ENCODE results near the gene CHRNA4. TPM values are rescaled to one million over a fixed set of nuclear protein-coding genes. Genes with fewer than 3 reads are reported as not detected.

CHRNA4 gene
- total and polyA plus RNA-seq, 5 donors from 2014 or later, result not detected

DNA sequence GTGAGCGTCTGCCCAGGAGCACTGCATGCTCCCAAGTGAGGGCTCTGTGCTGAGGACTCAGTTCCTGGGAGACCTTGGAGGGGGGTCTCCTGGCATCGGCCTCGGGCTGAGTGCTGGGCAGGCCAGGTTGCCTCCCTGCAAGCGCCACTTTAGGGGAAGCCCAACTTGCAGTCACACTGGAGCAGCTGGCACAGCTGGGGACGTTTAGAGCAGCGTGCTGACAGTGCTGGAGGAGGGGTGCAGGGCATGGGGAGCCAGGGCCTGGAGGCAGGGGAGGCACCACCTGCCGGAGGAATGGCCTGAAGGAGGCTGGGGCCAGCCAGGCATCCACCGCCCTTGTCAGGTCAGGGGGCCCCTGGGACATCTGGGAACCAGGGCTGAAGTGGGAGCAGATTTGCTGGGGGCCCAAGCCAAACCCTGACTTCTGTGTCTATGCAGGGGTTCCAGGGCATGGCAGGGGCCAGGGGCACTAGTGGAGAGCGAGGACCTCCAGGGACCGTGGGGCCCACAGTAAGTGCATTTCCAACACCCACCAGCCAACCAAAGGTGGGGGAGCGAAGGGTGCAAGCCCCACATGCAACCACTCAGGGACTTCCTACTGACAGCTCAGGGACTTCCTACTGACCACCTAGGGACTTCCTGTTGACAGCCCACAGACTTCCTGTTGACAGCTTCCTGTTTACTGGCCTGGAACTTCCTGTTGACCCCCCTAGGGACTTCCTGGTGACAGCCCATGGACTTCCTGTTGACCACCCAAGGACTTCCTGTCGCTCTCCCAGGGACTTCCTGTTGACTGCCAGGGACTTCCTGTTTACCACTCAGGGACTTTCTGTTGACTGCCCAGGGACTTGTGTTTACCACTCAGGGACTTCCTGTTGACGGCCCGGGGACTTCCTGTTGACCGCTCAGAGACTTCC is 34.6 kb downstream of the CHRNA4 start:
- peaks cover 3% of the 10 kb centered on the region for H3K27me3 Mint-ChIP-seq

GRCh38 chr20:63325554-63326313 is 35.4 kb downstream of the CHRNA4 start:
- no peaks in the 10 kb centered on the region for H3K27me3 Mint-ChIP-seq
- ATAC-seq (ENCODE audit: low read depth in 2 of 2) (no peak), DNase-seq (no peak)
- peaks cover 0 to 11% of the 10 kb centered on the region in 2 experiments for H3K9me3 ChIP-seq (ENCODE audit: control insufficient read depth in 2 of 2, low read length in 2 of 2)
- peaks cover 0 to 3% (median 0%) of the 10 kb centered on the region in 7 donors for H3K9me3 Mint-ChIP-seq
- H3K36me3 ChIP-seq (ENCODE audit: control insufficient read depth, insufficient read depth, low read length), result no peaks in the 10 kb centered on the region
- H3K4me3 ChIP-seq (ENCODE audit: low read depth, low read length), result no peak overlapping the region
- H3K36me3 Mint-ChIP-seq, result no peaks in the 10 kb centered on the region
- peak overlapping the region in 1 of 3 donors; percentile 89 for H3K27ac Mint-ChIP-seq
- H3K4me1 Mint-ChIP-seq, result peaks cover 0 to 5% (median 0%) of the 10 kb centered on the region in 4 donors
- peaks cover 9% of the 10 kb centered on the region for H3K4me1 ChIP-seq (ENCODE audit: control insufficient read depth, insufficient read depth, low read length, poor library complexity, severe bottlenecking)
- H3K27ac ChIP-seq (ENCODE audit: insufficient read depth, low read length, poor library complexity, severe bottlenecking), result no peak overlapping the region
- no peaks in the 10 kb centered on the region for H3K27me3 ChIP-seq (ENCODE audit: control insufficient read depth, insufficient read depth, low read length)
- no peak overlapping the region for H3K4me3 Mint-ChIP-seq

More for the DNA sequence above, 34.6 kb downstream of the CHRNA4 start:
- Histone ChIP-seq H3K27ac (ENCODE audit: insufficient read depth, low read length, poor library complexity, severe bottlenecking) (peak overlapping the region; percentile 76), H3K9me3 (ENCODE audit: control insufficient read depth in 2 of 2, low read length in 2 of 2) (peaks cover 1 to 14% of the 10 kb centered on the region in 2 experiments), H3K4me1 (ENCODE audit: control insufficient read depth, insufficient read depth, low read length, poor library complexity, severe bottlenecking) (peaks cover 9% of the 10 kb centered on the region), H3K27me3 (ENCODE audit: control insufficient read depth, insufficient read depth, low read length) (no peaks in the 10 kb centered on the region), H3K36me3 (ENCODE audit: control insufficient read depth, insufficient read depth, low read length) (no peaks in the 10 kb centered on the region), H3K4me3 (ENCODE audit: low read depth, low read length) (no peak overlapping the region)
- DNase-seq (peak in 1 of 3 donors; percentile 16), ATAC-seq (ENCODE audit: low read depth in 2 of 2) (peak in 1 of 2 donors; percentile 7)
- Mint-ChIP-seq H3K4me3 (peak overlapping the region in 1 of 4 donors; percentile 21), H3K27ac (peak overlapping the region; percentile 72 to 95 (median 86)), H3K36me3 (peaks cover 2% of the 10 kb centered on the region), H3K4me1 (peaks cover 0 to 5% (median 0%) of the 10 kb centered on the region in 4 donors), H3K9me3 (peaks cover 0 to 5% (median 2%) of the 10 kb centered on the region in 7 donors)

DNA sequence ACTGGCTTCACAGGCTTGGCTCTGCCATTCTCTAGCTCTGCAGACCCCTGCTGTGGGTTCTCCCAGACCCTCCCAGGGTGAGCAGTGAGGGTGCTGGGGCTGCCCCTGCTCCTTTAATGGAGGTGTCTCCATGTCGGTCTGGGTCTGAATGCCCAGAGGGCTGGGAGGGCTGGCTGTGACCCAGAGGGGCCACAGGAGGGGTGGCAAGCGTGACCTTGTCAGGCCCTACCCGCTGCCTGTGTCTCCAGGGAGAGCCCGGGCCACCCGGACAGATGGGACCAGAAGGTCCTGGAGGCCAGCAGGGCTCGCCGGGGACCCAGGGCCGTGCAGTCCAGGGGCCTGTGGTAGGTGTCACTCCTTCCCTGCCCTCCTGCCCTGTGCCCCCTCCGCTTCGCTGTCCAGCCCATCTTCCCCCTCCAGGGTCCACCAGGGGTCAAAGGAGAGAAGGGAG is 36.1 kb downstream of the CHRNA4 start:
- no peaks in the 10 kb centered on the region for H3K27me3 Mint-ChIP-seq
- Histone ChIP-seq H3K27ac (ENCODE audit: insufficient read depth, low read length, poor library complexity, severe bottlenecking) (no peak overlapping the region), H3K36me3 (ENCODE audit: control insufficient read depth, insufficient read depth, low read length) (no peaks in the 10 kb centered on the region), H3K4me1 (ENCODE audit: control insufficient read depth, insufficient read depth, low read length, poor library complexity, severe bottlenecking) (peaks cover 9% of the 10 kb centered on the region), H3K4me3 (ENCODE audit: low read depth, low read length) (no peak overlapping the region), H3K27me3 (ENCODE audit: control insufficient read depth, insufficient read depth, low read length) (no peaks in the 10 kb centered on the region), H3K9me3 (ENCODE audit: control insufficient read depth in 2 of 2, low read length in 2 of 2) (peaks cover 0 to 11% of the 10 kb centered on the region in 2 experiments)
- H3K4me1 Mint-ChIP-seq, result peaks cover 0 to 5% (median 0%) of the 10 kb centered on the region in 4 donors
- no peaks in the 10 kb centered on the region for H3K36me3 Mint-ChIP-seq
- ATAC-seq (ENCODE audit: low read depth in 2 of 2) (no peak), DNase-seq (no peak)
- H3K4me3 Mint-ChIP-seq, result no peak overlapping the region
- H3K9me3 Mint-ChIP-seq, result peaks cover 0 to 3% (median 0%) of the 10 kb centered on the region in 7 donors
- H3K27ac Mint-ChIP-seq, result no peak overlapping the region

DNA sequence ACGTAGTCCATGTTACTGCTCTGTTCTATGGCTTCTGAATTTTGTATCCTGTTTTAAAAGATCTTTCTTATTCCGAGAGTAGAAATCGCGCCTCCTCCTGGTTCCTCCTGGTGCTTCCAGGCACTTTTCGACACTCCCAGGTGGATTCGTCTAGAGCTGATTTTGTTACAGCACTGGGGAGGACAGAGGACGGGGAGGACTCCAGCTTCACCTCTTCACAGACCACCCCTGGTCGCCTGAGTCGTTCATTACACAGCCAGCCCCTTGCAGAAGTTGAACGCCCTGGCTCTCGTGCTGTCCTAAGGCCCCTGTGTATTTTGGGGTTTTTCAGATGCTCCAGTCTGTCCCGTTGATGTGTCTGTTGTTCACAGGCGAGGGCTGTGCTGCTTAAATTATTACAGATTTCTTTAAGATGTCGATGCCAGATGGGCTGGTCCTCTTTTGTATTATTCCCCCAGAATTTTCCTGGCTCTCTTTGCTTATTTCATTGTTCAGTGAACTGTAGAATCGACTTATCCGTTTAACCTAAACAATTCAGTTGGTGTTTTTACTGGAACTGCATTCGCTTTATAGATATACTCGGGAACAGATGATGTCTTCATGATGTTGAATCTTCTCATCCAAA is 37.7 kb downstream of the CHRNA4 start:
- H3K27ac Mint-ChIP-seq, result peak overlapping the region in 1 of 3 donors; percentile 12

GRCh38 chr20:63322933-63323273 is 38.2 kb downstream of the CHRNA4 start:
- H3K4me3 Mint-ChIP-seq, result no peak overlapping the region
- H3K4me1 ChIP-seq (ENCODE audit: control insufficient read depth, insufficient read depth, low read length, poor library complexity, severe bottlenecking), result peaks cover 9% of the 10 kb centered on the region
- no peaks in the 10 kb centered on the region for H3K36me3 ChIP-seq (ENCODE audit: control insufficient read depth, insufficient read depth, low read length)
- ATAC-seq (ENCODE audit: low read depth in 2 of 2), result no peak
- peaks cover 0 to 11% of the 10 kb centered on the region in 2 experiments for H3K9me3 ChIP-seq (ENCODE audit: control insufficient read depth in 2 of 2, low read length in 2 of 2)
- H3K4me1 Mint-ChIP-seq, result peaks cover 0 to 5% (median 0%) of the 10 kb centered on the region in 4 donors
- no peak overlapping the region for H3K4me3 ChIP-seq (ENCODE audit: low read depth, low read length)
- peaks cover 0 to 3% (median 0%) of the 10 kb centered on the region in 7 donors for H3K9me3 Mint-ChIP-seq
- H3K27me3 ChIP-seq (ENCODE audit: control insufficient read depth, insufficient read depth, low read length), result no peaks in the 10 kb centered on the region
- DNase-seq, result no peak
- H3K27ac Mint-ChIP-seq, result peak overlapping the region in 1 of 3 donors; percentile 12
- no peaks in the 10 kb centered on the region for H3K36me3 Mint-ChIP-seq
- H3K27ac ChIP-seq (ENCODE audit: insufficient read depth, low read length, poor library complexity, severe bottlenecking), result no peak overlapping the region
- H3K27me3 Mint-ChIP-seq, result no peaks in the 10 kb centered on the region

More for the DNA sequence above, 37.7 kb downstream of the CHRNA4 start:
- peaks cover 0 to 5% (median 0%) of the 10 kb centered on the region in 4 donors for H3K4me1 Mint-ChIP-seq
- no peak for DNase-seq
- Histone ChIP-seq H3K9me3 (ENCODE audit: control insufficient read depth in 2 of 2, low read length in 2 of 2) (peaks cover 0 to 11% of the 10 kb centered on the region in 2 experiments), H3K27me3 (ENCODE audit: control insufficient read depth, insufficient read depth, low read length) (no peaks in the 10 kb centered on the region), H3K4me3 (ENCODE audit: low read depth, low read length) (no peak overlapping the region), H3K36me3 (ENCODE audit: control insufficient read depth, insufficient read depth, low read length) (no peaks in the 10 kb centered on the region), H3K4me1 (ENCODE audit: control insufficient read depth, insufficient read depth, low read length, poor library complexity, severe bottlenecking) (peaks cover 9% of the 10 kb centered on the region), H3K27ac (ENCODE audit: insufficient read depth, low read length, poor library complexity, severe bottlenecking) (no peak overlapping the region)
- H3K36me3 Mint-ChIP-seq, result no peaks in the 10 kb centered on the region
- peaks cover 0 to 3% (median 0%) of the 10 kb centered on the region in 7 donors for H3K9me3 Mint-ChIP-seq
- no peak for ATAC-seq (ENCODE audit: low read depth in 2 of 2)
- no peaks in the 10 kb centered on the region for H3K27me3 Mint-ChIP-seq
- no peak overlapping the region for H3K4me3 Mint-ChIP-seq

- H3K27me3 Mint-ChIP-seq, result no peaks in the 10 kb centered on the region
- H3K9me3 Mint-ChIP-seq, result peaks cover 0 to 3% (median 0%) of the 10 kb centered on the region in 7 donors
- Histone ChIP-seq H3K4me3 (ENCODE audit: low read depth, low read length) (no peak overlapping the region), H3K9me3 (ENCODE audit: control insufficient read depth in 2 of 2, low read length in 2 of 2) (peaks cover 0 to 11% of the 10 kb centered on the region in 2 experiments), H3K27ac (ENCODE audit: insufficient read depth, low read length, poor library complexity, severe bottlenecking) (no peak overlapping the region), H3K36me3 (ENCODE audit: control insufficient read depth, insufficient read depth, low read length) (no peaks in the 10 kb centered on the region), H3K4me1 (ENCODE audit: control insufficient read depth, insufficient read depth, low read length, poor library complexity, severe bottlenecking) (peaks cover 9% of the 10 kb centered on the region), H3K27me3 (ENCODE audit: control insufficient read depth, insufficient read depth, low read length) (no peaks in the 10 kb centered on the region)
- H3K36me3 Mint-ChIP-seq, result no peaks in the 10 kb centered on the region
- ATAC-seq (ENCODE audit: low read depth in 2 of 2), result no peak
- no peak overlapping the region for H3K27ac Mint-ChIP-seq
- no peak overlapping the region for H3K4me3 Mint-ChIP-seq
- no peak for DNase-seq
- H3K4me1 Mint-ChIP-seq, result peaks cover 0 to 5% (median 0%) of the 10 kb centered on the region in 4 donors
These were observed 38.8 kb downstream of the CHRNA4 start for GRCh38 chr20:63322146-63322932.

Data from CD4-positive, CD25-positive, alpha-beta regulatory T cell (primary cell).